Non-pigmented ciliary epithelial cell (primary cell): ENCODE results near the gene DNAAF5.

Source experiments
- DNase-seq: peaks from one replicate; pipeline ENCODE4 v3.0.0-alpha.2; 2010; ENCODE audit warnings: low read depth

DNAAF5 gene

DNA sequence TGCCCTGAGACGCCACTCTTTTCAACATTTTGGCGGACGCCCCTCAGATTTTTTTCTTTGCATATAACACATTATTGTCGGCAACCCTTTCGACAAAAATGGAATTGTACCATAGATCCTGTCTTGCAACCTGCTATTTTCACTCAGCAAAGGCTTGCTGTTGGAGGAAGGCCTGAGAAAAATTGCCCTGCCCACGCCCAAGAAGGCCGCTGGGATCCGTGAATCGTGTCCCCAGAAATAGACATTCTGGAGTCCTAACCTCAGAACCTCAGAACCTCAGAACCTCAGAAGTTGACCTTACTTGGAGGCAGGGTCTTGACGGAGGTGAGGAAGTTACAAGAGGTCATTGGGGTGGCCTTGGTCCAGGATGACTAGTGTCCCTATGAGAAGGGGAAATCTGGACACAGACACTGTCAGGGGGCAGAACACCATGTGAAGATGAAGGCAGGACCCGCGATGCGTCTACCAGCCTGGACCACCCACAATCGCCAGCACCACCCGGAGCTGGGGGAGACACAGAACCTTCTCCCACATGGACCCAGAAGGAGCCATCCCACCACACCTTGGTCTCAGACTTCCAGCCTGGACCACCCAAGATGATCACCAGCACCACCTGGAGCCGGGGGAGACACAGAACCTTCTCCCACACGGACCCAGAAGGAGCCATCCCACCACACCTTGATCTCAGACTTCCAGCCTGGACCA, 19.1 kb upstream of the DNAAF5 start:
- DNase-seq, result no peak

GRCh38 chr7:710161-710560, 16.3 kb upstream of the DNAAF5 start:
- no peak for DNase-seq

- DNase-seq, result no peak
These were observed 15.2 kb upstream of the DNAAF5 start for GRCh38 chr7:711093-711921.

DNA sequence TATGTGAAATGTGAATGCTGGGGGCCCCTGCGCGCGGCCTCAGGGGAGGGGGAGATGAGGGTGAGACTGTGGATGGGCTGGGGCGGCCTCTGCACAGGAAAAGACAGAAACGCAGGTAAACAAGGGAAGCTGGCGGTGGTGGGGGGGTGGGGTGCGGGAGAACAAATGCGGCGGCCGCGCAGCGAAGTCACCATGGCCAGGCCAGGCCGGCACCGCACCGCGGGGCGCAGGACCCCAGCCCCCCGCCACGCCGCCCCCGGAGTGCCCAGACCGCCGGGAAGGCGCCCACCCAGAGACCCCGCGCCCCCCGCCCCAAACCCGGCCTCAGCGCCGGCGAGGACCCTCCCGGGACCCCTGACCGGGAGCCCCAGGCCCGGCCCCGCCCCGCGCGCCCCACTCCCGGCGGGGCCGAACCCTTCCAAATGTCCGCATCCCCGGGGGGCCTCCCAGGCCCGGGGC, 14.5 kb upstream of the DNAAF5 start:
- no peak for DNase-seq

DNA sequence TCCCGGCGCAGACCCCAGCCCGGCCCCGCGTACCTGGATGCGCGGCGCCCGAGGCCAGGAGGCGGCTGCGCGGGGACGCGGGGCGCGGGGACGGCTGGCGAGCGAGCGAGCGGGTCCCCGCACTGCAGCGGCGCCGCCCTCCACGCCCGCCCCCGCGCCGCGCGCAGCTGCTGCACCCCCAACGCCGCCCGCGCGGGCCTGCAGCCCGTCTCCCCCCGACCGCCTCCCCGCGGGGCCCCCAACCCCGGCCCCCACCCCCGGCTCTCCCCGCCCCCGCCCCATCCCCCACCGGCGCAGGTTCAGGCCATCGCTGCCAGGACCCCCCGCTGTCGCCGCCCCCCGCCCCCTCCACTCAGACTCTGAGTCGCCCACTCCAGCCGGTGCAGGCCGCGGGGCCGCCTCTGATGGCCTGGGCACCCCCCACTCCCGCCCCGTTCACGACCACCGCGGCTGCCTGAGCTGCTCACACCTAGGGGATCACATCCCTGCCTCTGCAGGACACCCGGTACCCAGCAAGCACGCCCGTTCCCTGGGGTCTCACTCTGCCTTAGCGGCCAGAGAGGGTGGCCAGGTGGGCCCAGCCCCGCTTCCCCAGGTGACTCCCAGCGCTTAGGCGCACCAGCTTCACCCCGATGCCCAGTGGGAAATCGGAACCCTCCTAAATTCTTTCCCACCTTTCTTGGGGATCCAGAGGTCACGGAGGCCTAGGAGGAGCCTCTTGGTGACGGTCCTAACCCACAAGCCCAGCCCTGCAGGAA, 13.9 kb upstream of the DNAAF5 start:
- no peak for DNase-seq

DNA sequence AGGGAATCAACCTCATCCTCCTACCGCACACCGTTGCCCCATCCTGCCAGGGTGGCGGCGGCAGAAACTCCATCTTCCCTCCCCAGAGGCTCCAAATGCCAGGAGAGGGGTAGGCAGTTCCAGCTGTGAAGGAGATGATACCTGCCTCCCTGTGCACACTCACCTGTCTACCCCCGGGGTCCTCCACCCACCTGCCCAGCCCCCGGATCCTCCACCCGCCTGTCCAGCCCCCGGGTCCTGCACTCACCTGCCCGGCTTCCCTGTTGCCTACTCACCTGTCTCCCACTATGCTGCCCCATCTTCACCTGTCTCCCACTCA, 13.4 kb upstream of the DNAAF5 start:
- no peak for DNase-seq

DNA sequence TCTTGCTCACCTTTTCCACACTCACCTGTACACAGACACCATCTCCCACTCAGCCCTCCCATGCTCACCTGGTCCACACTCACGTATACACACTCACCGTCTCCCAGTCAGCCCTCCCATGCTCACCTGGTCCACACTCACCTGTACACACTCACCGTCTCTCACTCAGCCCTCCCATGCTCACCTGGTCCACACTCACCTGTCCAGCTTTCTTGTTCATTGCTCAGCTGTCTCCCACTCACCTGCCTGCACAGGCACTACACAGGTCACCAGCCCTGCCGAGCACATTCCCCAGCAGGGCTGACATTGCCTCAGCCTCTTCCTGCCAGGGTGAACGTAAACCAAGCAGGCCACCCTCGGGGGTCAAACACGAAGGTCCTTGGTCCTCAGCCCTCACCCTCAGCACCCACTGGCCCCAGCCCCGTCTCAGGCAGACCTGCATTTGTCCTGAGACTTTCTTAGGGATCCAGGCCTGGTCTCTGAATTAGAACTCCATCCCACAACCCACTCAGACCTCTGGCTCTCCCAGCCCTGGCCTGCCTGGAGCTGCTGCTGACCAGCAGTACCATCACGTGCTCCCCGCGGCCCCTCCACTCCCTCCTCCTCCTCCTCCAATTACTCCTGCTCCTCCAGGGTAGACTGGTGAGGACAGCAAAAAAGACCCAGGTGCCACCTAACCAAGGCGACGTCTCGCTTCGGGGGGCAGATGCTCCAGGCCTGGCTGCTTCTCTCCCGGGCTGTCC, 12.8 kb upstream of the DNAAF5 start:
- no peak for DNase-seq

GRCh38 chr7:714251-714671, 12.2 kb upstream of the DNAAF5 start:
- DNase-seq, result no peak

GRCh38 chr7:716222-716621, 10.3 kb upstream of the DNAAF5 start:
- DNase-seq, result no peak

DNA sequence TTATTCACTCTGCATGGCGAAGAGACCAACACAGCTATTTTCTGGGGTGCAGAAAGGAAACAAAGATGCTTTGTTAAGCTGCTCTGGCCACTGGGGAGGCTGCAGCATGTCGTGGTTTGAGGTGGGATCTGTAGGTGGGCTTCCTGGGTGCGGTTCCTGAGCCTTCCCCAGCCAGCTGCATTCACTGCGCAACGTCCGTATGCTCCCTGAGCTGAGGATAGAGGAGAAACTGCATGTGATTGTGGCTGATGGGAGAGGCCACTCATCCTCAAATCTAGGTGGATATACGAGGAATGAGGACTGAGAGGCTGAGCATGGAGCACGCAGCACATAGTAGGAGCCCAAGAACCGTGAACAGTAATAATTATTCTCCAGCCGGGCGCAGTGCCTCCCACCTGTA, 9.9 kb upstream of the DNAAF5 start:
- DNase-seq, result no peak

- no peak for DNase-seq
These were observed 4.8 kb upstream of the DNAAF5 start for GRCh38 chr7:721619-722248.

DNA sequence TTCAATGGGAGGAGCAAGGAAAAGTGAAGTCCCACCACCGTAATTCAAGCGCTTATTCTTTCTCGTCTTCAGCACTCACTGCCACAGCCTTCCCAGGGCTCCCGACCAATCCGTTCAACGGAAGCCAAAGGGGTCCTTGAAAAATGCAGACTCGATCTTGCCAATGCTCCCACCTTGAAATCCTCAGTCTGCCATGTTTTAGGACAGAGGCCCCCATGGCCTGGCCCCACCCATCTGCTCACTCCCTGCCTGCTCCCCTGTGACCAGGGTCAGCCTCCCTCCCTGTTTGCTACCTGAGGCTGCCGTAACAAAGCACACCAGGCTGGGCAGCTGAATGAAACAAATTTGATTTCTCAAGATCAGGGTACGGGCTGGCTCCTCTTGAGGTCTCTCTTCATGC, 3.0 kb upstream of the DNAAF5 start:
- no peak for DNase-seq

GRCh38 chr7:724298-724697, 2.2 kb upstream of the DNAAF5 start:
- DNase-seq, result no peak

GRCh38 chr7:725223-726005, 1.1 kb upstream of the DNAAF5 start:
- DNase-seq, result peak; percentile 65

DNA sequence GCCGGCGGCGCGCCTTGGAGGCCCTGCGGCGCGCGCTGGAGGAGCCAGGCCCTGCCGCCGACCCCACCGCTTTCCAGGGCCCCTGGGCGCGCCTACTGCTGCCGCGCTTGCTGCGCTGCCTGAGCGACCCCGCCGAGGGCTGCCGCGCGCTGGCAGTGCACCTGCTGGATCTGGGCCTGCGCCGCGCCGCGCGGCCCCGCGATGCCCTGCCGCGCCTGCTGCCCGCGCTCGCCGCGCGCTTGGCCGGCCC, 280 bp downstream of the DNAAF5 start:
- no peak for DNase-seq

GRCh38 chr7:727104-727805, 756 bp downstream of the DNAAF5 start, which contains the start of gene PRKAR1B:
Gene PRKAR1B, minus strand, starts transcription at chr7:727281. Its CDS starts 15,776 bp downstream, at chr7:711505.
- no peak for DNase-seq

GRCh38 chr7:727806-728460, 1.4 kb downstream of the DNAAF5 start:
- DNase-seq, result no peak

GRCh38 chr7:728602-729001, 2.1 kb downstream of the DNAAF5 start:
- no peak for DNase-seq

GRCh38 chr7:729140-730000, 2.9 kb downstream of the DNAAF5 start:
- DNase-seq, result no peak
